Measurements from ENCODE around the gene UBE2L3.
"Not testable (repeated sequence)": the region's sequence is repeated elsewhere in the genome, so short reads cannot be mapped to it uniquely, and the experiment has no call there.

Gene UBE2L3

GRCh38 chr22:21563912-21564311 lies 3.6 kb upstream of the UBE2L3 start:
- no peak for ATAC-seq (replicated peaks)
- DNase-seq, result no peak
- Mint-ChIP-seq H3K9me3 (no peaks in the 10 kb centered on the region), H3K4me3 (no peak overlapping the region), H3K27me3 (peaks cover 0 to 4% of the 10 kb centered on the region in 2 donors), H3K27ac (no peak overlapping the region), H3K36me3 (peaks cover 0 to 2% of the 10 kb centered on the region in 2 donors), H3K4me1 (peaks cover 4 to 7% of the 10 kb centered on the region in 2 donors)

- peaks cover 3 to 4% of the 10 kb centered on the region in 2 donors for H3K36me3 Mint-ChIP-seq
- H3K27me3 Mint-ChIP-seq, result peaks cover 0 to 4% of the 10 kb centered on the region in 2 donors
- no peak overlapping the region for H3K4me3 Mint-ChIP-seq
- peaks cover 6 to 12% of the 10 kb centered on the region in 2 donors for H3K4me1 Mint-ChIP-seq
- DNase-seq (no peak), ATAC-seq (replicated peaks) (no peak)
- no peaks in the 10 kb centered on the region for H3K9me3 Mint-ChIP-seq
- H3K27ac Mint-ChIP-seq, result no peak overlapping the region
These were observed 3.1 kb upstream of the UBE2L3 start for GRCh38 chr22:21564411-21564810.

- peaks cover 12 to 21% of the 10 kb centered on the region in 2 donors for H3K36me3 Mint-ChIP-seq
- H3K9me3 Mint-ChIP-seq, result no peaks in the 10 kb centered on the region
- H3K4me1 Mint-ChIP-seq, result peaks cover 30 to 46% of the 10 kb centered on the region in 2 donors
- peak overlapping the region; percentile 92 to 93 for H3K4me3 Mint-ChIP-seq
- no peaks in the 10 kb centered on the region for H3K27me3 Mint-ChIP-seq
- ATAC-seq (replicated peaks) (peak; percentile 43), DNase-seq (no peak)
- H3K27ac Mint-ChIP-seq, result peak overlapping the region; percentile 94
These were observed 997 bp downstream of the UBE2L3 start for GRCh38 chr22:21568347-21569075.

- not testable (repeated sequence) for DNase-seq; H3K9me3 Mint-ChIP-seq; H3K27me3 Mint-ChIP-seq; ATAC-seq (replicated peaks)
- Mint-ChIP-seq H3K36me3 (peaks cover 12 to 21% of the 10 kb centered on the region in 2 donors), H3K27ac (peak overlapping the region; percentile 94), H3K4me3 (peak overlapping the region; percentile 92 to 93), H3K4me1 (peaks cover 34 to 51% of the 10 kb centered on the region in 2 donors)
These were observed 1.5 kb downstream of the UBE2L3 start for GRCh38 chr22:21569076-21569427.

- no peaks in the 10 kb centered on the region for H3K9me3 Mint-ChIP-seq
- peaks cover 37 to 57% of the 10 kb centered on the region in 2 donors for H3K4me1 Mint-ChIP-seq
- peak overlapping the region; percentile 94 for H3K27ac Mint-ChIP-seq
- peak overlapping the region; percentile 92 to 93 for H3K4me3 Mint-ChIP-seq
- peak; percentile 25 for ATAC-seq (replicated peaks)
- peaks cover 12 to 21% of the 10 kb centered on the region in 2 donors for H3K36me3 Mint-ChIP-seq
- no peaks in the 10 kb centered on the region for H3K27me3 Mint-ChIP-seq
- no peak for DNase-seq
These were observed 2.1 kb downstream of the UBE2L3 start for GRCh38 chr22:21569459-21570170.

- H3K9me3 Mint-ChIP-seq, result no peaks in the 10 kb centered on the region
- H3K4me1 Mint-ChIP-seq, result peaks cover 37 to 62% of the 10 kb centered on the region in 2 donors
- ATAC-seq (replicated peaks) (no peak), DNase-seq (no peak)
- peaks cover 12 to 21% of the 10 kb centered on the region in 2 donors for H3K36me3 Mint-ChIP-seq
- no peak overlapping the region for H3K4me3 Mint-ChIP-seq
- no peaks in the 10 kb centered on the region for H3K27me3 Mint-ChIP-seq
- no peak overlapping the region for H3K27ac Mint-ChIP-seq
These were observed 2.9 kb downstream of the UBE2L3 start for GRCh38 chr22:21570398-21570797.

- H3K4me3 Mint-ChIP-seq, result peak overlapping the region in 1 of 2 donors; percentile 11
- H3K27me3 Mint-ChIP-seq, result no peaks in the 10 kb centered on the region
- ATAC-seq (replicated peaks) (no peak), DNase-seq (no peak)
- H3K27ac Mint-ChIP-seq, result no peak overlapping the region
- H3K4me1 Mint-ChIP-seq, result peaks cover 37 to 72% of the 10 kb centered on the region in 2 donors
- H3K9me3 Mint-ChIP-seq, result no peaks in the 10 kb centered on the region
- peaks cover 15 to 21% of the 10 kb centered on the region in 2 donors for H3K36me3 Mint-ChIP-seq
These were observed 4.2 kb downstream of the UBE2L3 start for GRCh38 chr22:21571679-21572078.

- no peaks in the 10 kb centered on the region for H3K27me3 Mint-ChIP-seq
- H3K4me1 Mint-ChIP-seq, result peaks cover 49 to 86% of the 10 kb centered on the region in 2 donors
- H3K9me3 Mint-ChIP-seq, result no peaks in the 10 kb centered on the region
- DNase-seq, result no peak
- H3K27ac Mint-ChIP-seq, result no peak overlapping the region
- H3K4me3 Mint-ChIP-seq, result no peak overlapping the region
- H3K36me3 Mint-ChIP-seq, result peaks cover 28 to 29% of the 10 kb centered on the region in 2 donors
- ATAC-seq (replicated peaks), result no peak
These were observed 5.8 kb downstream of the UBE2L3 start for GRCh38 chr22:21573293-21573734.

GRCh38 chr22:21573750-21574494 lies 6.4 kb downstream of the UBE2L3 start:
- Mint-ChIP-seq H3K9me3 (no peaks in the 10 kb centered on the region), H3K27ac (no peak overlapping the region)

GRCh38 chr22:21579474-21579851 lies 11.9 kb downstream of the UBE2L3 start:
- Mint-ChIP-seq H3K36me3 (peaks cover 18 to 24% of the 10 kb centered on the region in 2 donors), H3K27me3 (no peaks in the 10 kb centered on the region), H3K4me3 (no peak overlapping the region), H3K4me1 (peaks cover 30 to 63% of the 10 kb centered on the region in 2 donors), H3K9me3 (no peaks in the 10 kb centered on the region), H3K27ac (no peak overlapping the region)
- ATAC-seq (replicated peaks) (no peak), DNase-seq (no peak)

More at GRCh38 chr22:21573750-21574494, 6.4 kb downstream of the UBE2L3 start:
- Mint-ChIP-seq H3K4me3 (no peak overlapping the region), H3K36me3 (peaks cover 28 to 34% of the 10 kb centered on the region in 2 donors), H3K4me1 (peaks cover 50 to 85% of the 10 kb centered on the region in 2 donors), H3K27me3 (no peaks in the 10 kb centered on the region)
- ATAC-seq (replicated peaks), result no peak
- DNase-seq, result no peak

- peaks cover 34 to 67% of the 10 kb centered on the region in 2 donors for H3K4me1 Mint-ChIP-seq
- not testable (repeated sequence) for H3K4me3 Mint-ChIP-seq; H3K27me3 Mint-ChIP-seq; H3K9me3 Mint-ChIP-seq; DNase-seq; H3K27ac Mint-ChIP-seq; ATAC-seq (replicated peaks)
- peaks cover 21 to 28% of the 10 kb centered on the region in 2 donors for H3K36me3 Mint-ChIP-seq
These were observed 13.1 kb downstream of the UBE2L3 start for GRCh38 chr22:21580623-21581007.

- not testable (repeated sequence) for H3K27ac Mint-ChIP-seq; DNase-seq; ATAC-seq (replicated peaks); H3K9me3 Mint-ChIP-seq; H3K27me3 Mint-ChIP-seq; H3K4me3 Mint-ChIP-seq
- Mint-ChIP-seq H3K36me3 (peaks cover 24 to 30% of the 10 kb centered on the region in 2 donors), H3K4me1 (peaks cover 34 to 65% of the 10 kb centered on the region in 2 donors)
These were observed 13.6 kb downstream of the UBE2L3 start for GRCh38 chr22:21581009-21581713.

GRCh38 chr22:21582801-21583740 lies 15.6 kb downstream of the UBE2L3 start:
- Mint-ChIP-seq H3K27me3 (no peaks in the 10 kb centered on the region), H3K36me3 (peaks cover 9 to 24% of the 10 kb centered on the region in 2 donors), H3K9me3 (no peaks in the 10 kb centered on the region), H3K27ac (peak overlapping the region; percentile 68), H3K4me3 (no peak overlapping the region), H3K4me1 (peaks cover 33 to 66% of the 10 kb centered on the region in 2 donors)
- ATAC-seq (replicated peaks) (no peak), DNase-seq (no peak)
